Parathyroid adenoma (tissue), 2 donors: ENCODE measurements around the gene MXD4.

ENCODE experiments used
- H2AFZ ChIP-seq: fragments of 300-600 bp; sonication (generic); one replicate; pipeline ENCODE4 v1.7.0; 2017; ENCODE audit warnings: antibody characterized with exemption, mild to moderate bottlenecking
- H3K27ac ChIP-seq: fragments of 300-600 bp; sonication (generic); one replicate; pipeline ENCODE4 v1.7.0; 2017
- H3K27me3 ChIP-seq: fragments of 300-600 bp; sonication (generic); one replicate; pipeline ENCODE4 v1.7.0; 2017; ENCODE audit warnings: low read length; ENCODE audit not compliant: control insufficient read depth, insufficient read depth
- H3K36me3 ChIP-seq: fragments of 300-600 bp; sonication (generic); one replicate; pipeline ENCODE4 v1.7.0; 2017; ENCODE audit warnings: low read length; ENCODE audit not compliant: control insufficient read depth, insufficient read depth
- H3K4me1 ChIP-seq: fragments of 300-600 bp; sonication (generic); one replicate; pipeline ENCODE4 v1.7.0; 2017; ENCODE audit warnings: control low read depth
- H3K4me2 ChIP-seq: fragments of 300-600 bp; sonication (generic); one replicate; pipeline ENCODE4 v1.7.0; 2017; ENCODE audit warnings: low read length
- H3K4me3 ChIP-seq: fragments of 300-600 bp; sonication (generic); one replicate; pipeline ENCODE4 v1.7.0; 2017; ENCODE audit warnings: low read depth, low read length
- H3K79me2 ChIP-seq: fragments of 300-600 bp; sonication (generic); one replicate; pipeline ENCODE4 v1.7.0; 2017; ENCODE audit warnings: control low read depth
- H3K9ac ChIP-seq: fragments of 300-600 bp; sonication (generic); one replicate; pipeline ENCODE4 v1.7.0; 2017; ENCODE audit warnings: mild to moderate bottlenecking
- H3K9me3 ChIP-seq: fragments of 300-600 bp; sonication (generic); one replicate; pipeline ENCODE4 v1.7.0; 2017; ENCODE audit warnings: low read length; ENCODE audit not compliant: control insufficient read depth
- CTCF ChIP-seq: fragments of 300-600 bp; sonication (generic); IDR thresholded peaks from one replicate; pipeline ENCODE4 v1.7.0; 2017; ENCODE audit warnings: antibody characterized with exemption, mild to moderate bottlenecking
- donor health status: primary hyperparathyroidism.

Gene MXD4

GRCh38 chr4:2269618-2270163, 7.8 kb upstream of the MXD4 start:
- H3K4me2 ChIP-seq = no peak overlapping the region
- H3K9ac ChIP-seq = no peak overlapping the region
- no peaks in the 10 kb centered on the region for H3K79me2 ChIP-seq
- H3K4me1 ChIP-seq = peaks cover 3% of the 10 kb centered on the region
- no peak overlapping the region for H2AFZ ChIP-seq
- no peaks in the 10 kb centered on the region for H3K27me3 ChIP-seq
- no peaks in the 10 kb centered on the region for H3K9me3 ChIP-seq
- no peaks in the 10 kb centered on the region for H3K36me3 ChIP-seq
- H3K27ac ChIP-seq = no peak overlapping the region
- TF ChIP-seq CTCF = no peak
- no peak overlapping the region for H3K4me3 ChIP-seq

GRCh38 chr4:2269206-2269531, 7.3 kb upstream of the MXD4 start:
- no peaks in the 10 kb centered on the region for H3K9me3 ChIP-seq
- H3K27me3 ChIP-seq = no peaks in the 10 kb centered on the region
- H3K4me2 ChIP-seq = no peak overlapping the region
- H2AFZ ChIP-seq = no peak overlapping the region
- H3K9ac ChIP-seq = no peak overlapping the region
- peaks cover 3% of the 10 kb centered on the region for H3K4me1 ChIP-seq
- no peaks in the 10 kb centered on the region for H3K36me3 ChIP-seq
- H3K79me2 ChIP-seq = no peaks in the 10 kb centered on the region
- no peak overlapping the region for H3K4me3 ChIP-seq
- no peak for TF ChIP-seq CTCF
- H3K27ac ChIP-seq = no peak overlapping the region

GRCh38 chr4:2268357-2269205, 6.7 kb upstream of the MXD4 start:
- Histone ChIP-seq H2AFZ (no peak overlapping the region), H3K79me2 (no peaks in the 10 kb centered on the region), H3K9ac (no peak overlapping the region), H3K36me3 (no peaks in the 10 kb centered on the region), H3K4me1 (peaks cover 3% of the 10 kb centered on the region), H3K4me3 (no peak overlapping the region), H3K4me2 (no peak overlapping the region), H3K27ac (no peak overlapping the region), H3K9me3 (no peaks in the 10 kb centered on the region), H3K27me3 (no peaks in the 10 kb centered on the region)
- no peak for TF ChIP-seq CTCF

- no peaks in the 10 kb centered on the region for H3K36me3 ChIP-seq
- H3K4me1 ChIP-seq = peaks cover 3% of the 10 kb centered on the region
- no peak overlapping the region for H3K4me3 ChIP-seq
- no peaks in the 10 kb centered on the region for H3K27me3 ChIP-seq
- no peak overlapping the region for H3K4me2 ChIP-seq
- no peak for TF ChIP-seq CTCF
- no peak overlapping the region for H3K9ac ChIP-seq
- H3K79me2 ChIP-seq = no peaks in the 10 kb centered on the region
- no peak overlapping the region for H3K27ac ChIP-seq
- no peaks in the 10 kb centered on the region for H3K9me3 ChIP-seq
- H2AFZ ChIP-seq = no peak overlapping the region
Observed at GRCh38 chr4:2267841-2268240, 5.9 kb upstream of the MXD4 start.
